ENCODE measurements around the gene METTL16. TPM values are rescaled to one million over a fixed set of nuclear protein-coding genes. Genes with fewer than 3 reads are reported as not detected.
"Not testable (repeated sequence)": the region's sequence is repeated elsewhere in the genome, so short reads cannot be mapped to it uniquely, and the experiment has no call there.

Gene METTL16
- total and polyA plus RNA-seq, 2 experiments from 2014 or later: 12.0 to 14.4 TPM

- H3K9ac ChIP-seq: no peak overlapping the region
- in situ Hi-C loops (cut with MboI): no loop called here
Observed at GRCh38 chr17:2549392-2550211, 37.9 kb upstream of the METTL16 start.

GRCh38 chr17:2548026-2548425 is 36.3 kb upstream of the METTL16 start:
- H3K79me2 ChIP-seq (ENCODE audit: insufficient read depth); H3F3A ChIP-seq (ENCODE audit: insufficient read depth); H4K20me1 ChIP-seq (ENCODE audit: insufficient read depth); H3K36me3 ChIP-seq (ENCODE audit: low read depth); H2AFZ ChIP-seq; DNase-seq; H3K27ac ChIP-seq; in situ Hi-C loops (cut with MboI); H3K9me3 ChIP-seq (ENCODE audit: low read depth); H3K4me3 ChIP-seq; H3K4me1 ChIP-seq (ENCODE audit: insufficient read depth); H3K9ac ChIP-seq; H3K27me3 ChIP-seq (replicated peaks; ENCODE audit: insufficient read depth); H3K9me2 ChIP-seq (ENCODE audit: insufficient read depth); H3K4me2 ChIP-seq (ENCODE audit: unreplicated experiment): not testable (repeated sequence)
- 59 to 64% methylated on average over 9 of the region's 9 CpGs for WGBS, 2 experiments (ENCODE audit: low coverage in 1 of 2, low lambda C conversion rate in 2 of 2, missing lambda C conversion rate in 2 of 2)

More at GRCh38 chr17:2549392-2550211, 37.9 kb upstream of the METTL16 start:
- no peaks in the 10 kb centered on the region for H3K9me3 ChIP-seq (ENCODE audit: low read depth)
- H3K4me2 ChIP-seq (ENCODE audit: unreplicated experiment): no peak overlapping the region
- 68 to 69% methylated on average over 8 of the region's 8 CpGs for WGBS, 2 experiments (ENCODE audit: low coverage in 1 of 2, low lambda C conversion rate in 2 of 2, missing lambda C conversion rate in 2 of 2)
- H3K27me3 ChIP-seq (replicated peaks; ENCODE audit: insufficient read depth): no peaks in the 10 kb centered on the region; the same call in 1 of the 2 replicates
- no peaks in the 10 kb centered on the region for H4K20me1 ChIP-seq (ENCODE audit: insufficient read depth)
- no peak overlapping the region for H3K27ac ChIP-seq
- H3K9me2 ChIP-seq (ENCODE audit: insufficient read depth): no peaks in the 10 kb centered on the region
- H3F3A ChIP-seq (ENCODE audit: insufficient read depth): no peaks in the 10 kb centered on the region
- no peak for DNase-seq
- H2AFZ ChIP-seq: no peak overlapping the region
- no peaks in the 10 kb centered on the region for H3K36me3 ChIP-seq (ENCODE audit: low read depth)
- no peak overlapping the region for H3K4me3 ChIP-seq
- H3K4me1 ChIP-seq (ENCODE audit: insufficient read depth): no peaks in the 10 kb centered on the region
- H3K79me2 ChIP-seq (ENCODE audit: insufficient read depth): no peaks in the 10 kb centered on the region
- TF ChIP-seq EZH2phosphoT487 (IDR thresholded peaks at IDR 0.05; ENCODE audit: insufficient read depth, low read depth) (no peak), EZH2 (IDR thresholded peaks at IDR 0.05; ENCODE audit: insufficient read depth, poor library complexity, severe bottlenecking) (no peak)

GRCh38 chr17:2547176-2547575 is 35.5 kb upstream of the METTL16 start:
- Histone ChIP-seq H3K36me3 (ENCODE audit: low read depth) (no peaks in the 10 kb centered on the region), H3K27me3 (replicated peaks; ENCODE audit: insufficient read depth) (no peaks in the 10 kb centered on the region; the same call in 1 of the 2 replicates), H3F3A (ENCODE audit: insufficient read depth) (no peaks in the 10 kb centered on the region), H3K4me3 (no peak overlapping the region), H3K9me2 (ENCODE audit: insufficient read depth) (no peaks in the 10 kb centered on the region), H3K27ac (no peak overlapping the region), H3K9me3 (ENCODE audit: low read depth) (no peaks in the 10 kb centered on the region), H3K4me1 (ENCODE audit: insufficient read depth) (no peaks in the 10 kb centered on the region), H3K9ac (no peak overlapping the region), H3K4me2 (ENCODE audit: unreplicated experiment) (no peak overlapping the region), H4K20me1 (ENCODE audit: insufficient read depth) (no peaks in the 10 kb centered on the region), H3K79me2 (ENCODE audit: insufficient read depth) (no peaks in the 10 kb centered on the region), H2AFZ (no peak overlapping the region)
- TF ChIP-seq EZH2phosphoT487 (IDR thresholded peaks at IDR 0.05; ENCODE audit: insufficient read depth, low read depth): no peak
- no peak for TF ChIP-seq EZH2 (IDR thresholded peaks at IDR 0.05; ENCODE audit: insufficient read depth, poor library complexity, severe bottlenecking)
- peak; percentile 60 for DNase-seq
- WGBS, 2 experiments (ENCODE audit: low coverage in 1 of 2, low lambda C conversion rate in 2 of 2, missing lambda C conversion rate in 2 of 2): 47 to 51% methylated on average over 9 of the region's 9 CpGs
- in situ Hi-C loops (cut with MboI): no loop called here

- Histone ChIP-seq H3K27me3 (replicated peaks; ENCODE audit: insufficient read depth) (no peaks in the 10 kb centered on the region; the same call in 1 of the 2 replicates), H4K20me1 (ENCODE audit: insufficient read depth) (no peaks in the 10 kb centered on the region), H3K4me3 (no peak overlapping the region), H3F3A (ENCODE audit: insufficient read depth) (no peaks in the 10 kb centered on the region), H3K9ac (no peak overlapping the region), H3K9me2 (ENCODE audit: insufficient read depth) (no peaks in the 10 kb centered on the region), H3K27ac (no peak overlapping the region), H3K9me3 (ENCODE audit: low read depth) (no peaks in the 10 kb centered on the region), H2AFZ (no peak overlapping the region), H3K4me2 (ENCODE audit: unreplicated experiment) (no peak overlapping the region), H3K79me2 (ENCODE audit: insufficient read depth) (no peaks in the 10 kb centered on the region), H3K4me1 (ENCODE audit: insufficient read depth) (no peaks in the 10 kb centered on the region), H3K36me3 (ENCODE audit: low read depth) (no peaks in the 10 kb centered on the region)
- TF ChIP-seq EZH2phosphoT487 (IDR thresholded peaks at IDR 0.05; ENCODE audit: insufficient read depth, low read depth) (no peak), EZH2 (IDR thresholded peaks at IDR 0.05; ENCODE audit: insufficient read depth, poor library complexity, severe bottlenecking) (no peak)
- DNase-seq: no peak
- in situ Hi-C loops (cut with MboI): no loop called here
- WGBS, 2 experiments (ENCODE audit: low coverage in 1 of 2, low lambda C conversion rate in 2 of 2, missing lambda C conversion rate in 2 of 2): 86 to 89% methylated on average over 7 of the region's 7 CpGs
Observed at GRCh38 chr17:2545393-2545792, 33.7 kb upstream of the METTL16 start.
